Stomach (tissue), 9 donors: Measurements from ENCODE around the gene ATP13A1. TPM values are rescaled to one million over a fixed set of nuclear protein-coding genes. Genes with fewer than 3 reads are reported as not detected.
"Not testable (repeated sequence)": the region's sequence is repeated elsewhere in the genome, so short reads cannot be mapped to it uniquely, and the experiment has no call there.

Experiments
- DNase-seq, 2 donors: peaks; one replicate each; pipeline versions ENCODE4 v3.0.0 to v3.0.0-alpha.2; 2013 to 2019
- H3K27ac ChIP-seq, 5 donors: fragments of 200-600 bp in 4 of 5; sonication (generic) in 4 of 5; one replicate each; pipeline ENCODE4 v1.5.1; 2013 to 2019; ENCODE audit warnings: mild to moderate bottlenecking in 1 of 5, moderate library complexity in 1 of 5
- H3K27me3 ChIP-seq, 3 donors: fragments of 200-600 bp; sonication (generic); one replicate each; pipeline ENCODE4 v1.5.1; 2017 to 2019; ENCODE audit warnings: mixed run types in 1 of 3
- H3K36me3 ChIP-seq, 4 donors: fragments of 200-600 bp; sonication (generic); 1 replicate in 3 of 4; 2 replicates in 1 of 4; pipeline ENCODE4 v1.5.1; 2016 to 2019
- H3K4me1 ChIP-seq, 4 donors: fragments of 200-600 bp; sonication (generic); one replicate each; pipeline ENCODE4 v1.5.1; 2016 to 2019
- H3K4me3 ChIP-seq, 4 donors: fragments of 200-600 bp; sonication (generic) in 3 of 4; one replicate each; pipeline ENCODE4 v1.5.1; 2016 to 2019; ENCODE audit warnings: mild to moderate bottlenecking in 1 of 4
- H3K9me3 ChIP-seq, 4 donors: fragments of 200-600 bp; sonication (generic); one replicate each; pipeline ENCODE4 v1.5.1; 2016 to 2019
- CTCF ChIP-seq, 7 experiments: fragments of 450-650 bp in 4 of 7; fragments of 200-600 bp in 3 of 7; sonication (generic) in 3 of 7; IDR thresholded peaks; one replicate each; pipeline ENCODE4 v1.5.1; 2016 to 2019; ENCODE audit warnings: antibody characterized with exemption in 7 of 7, control low read depth in 2 of 7, mild to moderate bottlenecking in 1 of 7
- EP300 ChIP-seq: sonication (generic); formaldehyde crosslinking; IDR thresholded peaks from one replicate; pipeline ENCODE4 v1.6.1; 2017; ENCODE audit warnings: antibody characterized with exemption
- POLR2A ChIP-seq, 4 donors: fragments of 450-650 bp; IDR thresholded peaks; one replicate each; pipeline ENCODE4 v1.6.1; 2016; ENCODE audit warnings: antibody characterized with exemption in 4 of 4, control low read depth in 2 of 4, mild to moderate bottlenecking in 1 of 4, moderate library complexity in 1 of 4
- POLR2AphosphoS5 ChIP-seq, 3 donors: sonication (generic); formaldehyde crosslinking; IDR thresholded peaks; one replicate each; pipeline ENCODE4 v1.6.1; 2016; ENCODE audit warnings: antibody characterized with exemption in 3 of 3
- WGBS, 5 donors: extraction: QIAGEN DNeasy Blood & Tissue Kit in 3 of 5; methylation state at CpG; one replicate each; pipeline versions ENCODE4 v1.1.5 to v1.1.7; 2013 to 2018; 5-methylcytosine and 5-hydroxymethylcytosine counted together
- intact Hi-C: fragments of 100-400 bp; cut with DNase I; formaldehyde crosslinking; loops from one replicate; pipeline ENCODE4 v1.15.1; 2023; ENCODE audit warnings: low total_unique reads
- polyA plus RNA-seq, 3 donors: library from polyadenylated mRNA; stranded (reverse); fragments of 200-250 nt; gene quantifications; one replicate each; pipeline ENCODE4 v1.2.3, GENCODE V29; 2013
- total RNA-seq, 5 donors: library from RNA; depleted of rRNA; stranded (reverse); fragments of >200 nt; gene quantifications; one replicate each; pipeline versions ENCODE4 v1.1.0 to v1.2.3, GENCODE V29; 2014 to 2016
- donor health status: healthy with polysubstance abuse.
- donor health status: Bipolar disorder and iron deficiency.
- donor health status: healthy.

Gene ATP13A1
- total and polyA plus RNA-seq, 8 donors: 17.3 to 451 (median 56.5) TPM

DNA sequence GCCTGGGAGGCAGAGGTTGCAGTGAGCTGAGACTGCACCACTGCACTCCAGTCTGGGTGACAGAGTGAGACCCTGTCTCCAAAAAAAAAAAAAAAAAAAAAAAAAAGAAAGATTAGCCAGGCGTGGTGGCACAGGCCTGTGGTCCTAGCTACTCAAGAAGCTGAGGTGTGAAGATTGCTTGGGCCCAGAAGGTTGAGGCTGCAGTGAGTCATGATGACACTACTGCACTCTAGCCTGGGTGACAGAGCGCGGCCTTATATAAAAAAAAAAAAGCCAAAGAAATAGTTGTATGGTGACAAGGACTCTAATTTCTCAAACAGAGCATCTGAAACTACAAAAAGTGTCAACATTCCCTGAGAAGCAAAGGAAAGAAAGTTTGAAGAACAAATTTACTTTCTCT lies 48.4 kb downstream of the ATP13A1 start:
- TF ChIP-seq CTCF (IDR thresholded peaks at IDR 0.05) (no peak), POLR2A (IDR thresholded peaks at IDR 0.05) (no peak), EP300 (no peak), POLR2AphosphoS5 (IDR thresholded peaks at IDR 0.05) (no peak)
- Histone ChIP-seq H3K4me3 (no peak overlapping the region), H3K9me3 (no peaks in the 10 kb centered on the region), H3K27me3 (peaks cover 0 to 38% (median 0%) of the 10 kb centered on the region in 3 donors), H3K4me1 (peaks cover 9 to 23% (median 20%) of the 10 kb centered on the region in 4 donors), H3K36me3 (no peaks in the 10 kb centered on the region), H3K27ac (no peak overlapping the region)
- 79 to 95% (median 91%) methylated on average over 3 of the region's 3 CpGs for WGBS, 5 donors
- no peak for DNase-seq
- intact Hi-C loops: no loop called here

DNA sequence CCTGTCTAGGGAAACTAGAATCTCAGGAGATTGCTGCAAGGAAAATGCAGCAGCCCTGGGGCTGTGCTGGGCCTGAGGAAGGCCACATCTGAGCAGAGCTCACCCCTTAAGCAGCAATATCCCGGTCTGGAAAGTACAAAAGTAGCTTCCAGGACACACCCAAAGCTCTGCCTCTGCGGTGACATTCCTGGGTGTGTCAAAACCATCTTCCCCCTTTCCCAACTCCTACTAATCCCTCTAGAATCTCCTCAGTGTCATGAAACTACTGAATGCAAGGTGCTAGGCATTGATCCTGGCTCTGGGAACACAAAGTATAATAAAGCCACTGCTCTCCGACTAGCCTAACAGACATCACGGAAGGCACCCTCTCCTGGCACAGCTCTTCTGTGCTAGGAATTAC lies 50.0 kb downstream of the ATP13A1 start:
- no peak overlapping the region for H3K4me3 ChIP-seq
- intact Hi-C loops: no loop called here
- no peaks in the 10 kb centered on the region for H3K9me3 ChIP-seq
- no peak for DNase-seq
- no peaks in the 10 kb centered on the region for H3K36me3 ChIP-seq
- H3K27ac ChIP-seq: no peak overlapping the region
- H3K4me1 ChIP-seq: peaks cover 5 to 10% (median 8%) of the 10 kb centered on the region in 4 donors
- H3K27me3 ChIP-seq: peaks cover 0 to 38% (median 0%) of the 10 kb centered on the region in 3 donors
- no peak for TF ChIP-seq POLR2A (IDR thresholded peaks at IDR 0.05)
- 62 to 77% (median 69%) methylated on average over 4 of the region's 4 CpGs for WGBS, 5 donors

DNA sequence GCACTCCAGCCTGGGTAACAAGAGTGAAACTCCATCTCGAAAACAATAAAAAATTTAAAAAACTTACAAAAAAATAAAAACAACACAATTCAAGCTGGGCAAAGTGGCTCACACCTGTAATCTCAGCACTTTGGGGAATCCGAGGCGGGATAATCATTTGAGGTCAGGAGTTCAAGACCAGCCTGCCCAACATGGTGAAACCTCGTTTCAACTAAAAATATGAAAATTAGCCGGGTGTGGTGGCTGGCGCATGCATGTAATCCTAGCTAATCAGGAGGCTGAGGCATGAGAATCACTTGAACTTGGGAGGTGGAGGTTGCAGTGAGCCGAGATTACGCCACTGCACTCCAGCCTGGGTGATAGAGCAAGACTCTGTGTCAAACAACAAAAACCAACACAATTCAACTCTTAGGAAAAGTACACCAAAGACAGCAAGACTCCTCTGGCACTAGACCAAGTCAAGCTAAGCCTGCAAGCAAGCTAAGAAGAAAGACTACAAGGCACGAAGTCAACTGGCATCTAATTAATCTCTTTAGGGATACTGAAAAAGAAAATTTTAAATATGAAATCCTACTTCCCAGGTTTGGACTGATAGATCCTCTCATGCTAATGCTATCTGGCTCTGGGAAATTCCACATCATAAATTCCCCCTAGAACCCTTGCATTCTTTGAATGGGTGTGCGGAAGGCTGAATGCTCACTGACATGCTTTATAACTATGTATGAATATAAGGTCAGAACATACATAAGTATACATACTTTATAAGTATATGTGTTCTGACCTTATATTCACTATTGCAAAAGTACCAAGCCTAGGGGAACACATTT lies 52.9 kb downstream of the ATP13A1 start:
- 69 to 84% (median 71%) methylated on average over 10 of the region's 10 CpGs for WGBS, 5 donors
- no peak for DNase-seq

GRCh38 chr19:19606686-19607085 lies 56.8 kb downstream of the ATP13A1 start:
- H3K36me3 ChIP-seq, intact Hi-C loops, H3K9me3 ChIP-seq, H3K4me3 ChIP-seq, H3K27me3 ChIP-seq, DNase-seq: not testable (repeated sequence)
- H3K27ac ChIP-seq: peak overlapping the region in 3 of 5 donors; percentile 34 to 67 (median 54)
- 90 to 96% (median 94%) methylated on average over 8 of the region's 8 CpGs for WGBS, 5 donors
- peaks cover 0 to 11% (median 8%) of the 10 kb centered on the region in 4 donors for H3K4me1 ChIP-seq

More for the DNA sequence above, 52.9 kb downstream of the ATP13A1 start:
- Histone ChIP-seq H3K4me1 (peaks cover 0 to 5% (median 0%) of the 10 kb centered on the region in 4 donors), H3K36me3 (no peaks in the 10 kb centered on the region), H3K27me3 (peaks cover 0 to 10% (median 0%) of the 10 kb centered on the region in 3 donors), H3K4me3 (no peak overlapping the region), H3K27ac (no peak overlapping the region), H3K9me3 (no peaks in the 10 kb centered on the region)
- intact Hi-C loops: no loop called here
- TF ChIP-seq EP300: no peak
- no peak for TF ChIP-seq CTCF (IDR thresholded peaks at IDR 0.05)
- no peak for TF ChIP-seq POLR2AphosphoS5 (IDR thresholded peaks at IDR 0.05)
- no peak for TF ChIP-seq POLR2A (IDR thresholded peaks at IDR 0.05)

GRCh38 chr19:19606021-19606420 lies 57.5 kb downstream of the ATP13A1 start:
- intact Hi-C loops: no loop called here
- TF ChIP-seq EP300 (no peak), POLR2AphosphoS5 (IDR thresholded peaks at IDR 0.05) (peak in 2 of 3 donors; percentile 73 to 81), POLR2A (IDR thresholded peaks at IDR 0.05) (no peak)
- WGBS, 5 donors: 25 to 56% (median 54%) methylated on average over 1 of the region's 1 CpG
- no peaks in the 10 kb centered on the region for H3K36me3 ChIP-seq
- peak; percentile 55 to 85 for DNase-seq
- peaks cover 0 to 13% (median 9%) of the 10 kb centered on the region in 4 donors for H3K4me1 ChIP-seq
- H3K27me3 ChIP-seq: no peaks in the 10 kb centered on the region
- peak overlapping the region in 4 of 5 donors; percentile 34 to 67 (median 56) for H3K27ac ChIP-seq
- no peak overlapping the region for H3K4me3 ChIP-seq
- H3K9me3 ChIP-seq: no peaks in the 10 kb centered on the region
